Measurements from ENCODE around the gene RHNO1.

- TF ChIP-seq CTCF (conservative IDR thresholded peaks at IDR 0.05; ENCODE audit: low read depth, low read length) (no peak), EZH2 (IDR thresholded peaks at IDR 0.05; ENCODE audit: borderline replicate concordance, low read depth, low read length, poor library complexity, severe bottlenecking) (no peak)
Measured at GRCh38 chr12:2930865-2931264, 53.8 kb downstream of the RHNO1 start.
